GM19395 (cell line): ENCODE measurements around the gene TGFB2.

Experiments used
- ATAC-seq: cut with Tn5 transposase; IDR thresholded peaks from one replicate; pipeline ENCODE4 v1.9.1; 2021; ENCODE audit warnings: mild to moderate bottlenecking, moderate library complexity; ENCODE audit not compliant: unreplicated experiment

The TGFB2 gene

GRCh38 chr1:218383681-218384080 lies 38.5 kb downstream of the TGFB2 start:
- ATAC-seq = no peak

- no peak for ATAC-seq
These were observed 39.5 kb downstream of the TGFB2 start for GRCh38 chr1:218384581-218384993.

- no peak for ATAC-seq
These were observed 43.5 kb downstream of the TGFB2 start for GRCh38 chr1:218388591-218388990.

GRCh38 chr1:218390618-218391017 lies 45.5 kb downstream of the TGFB2 start:
- ATAC-seq = no peak

- ATAC-seq = no peak
These were observed 47.6 kb downstream of the TGFB2 start for GRCh38 chr1:218392780-218393179.

- no peak for ATAC-seq
These were observed 49.3 kb downstream of the TGFB2 start for GRCh38 chr1:218394416-218394815.

GRCh38 chr1:218394989-218395388 lies 49.9 kb downstream of the TGFB2 start:
- no peak for ATAC-seq

GRCh38 chr1:218395916-218396315 lies 50.8 kb downstream of the TGFB2 start:
- ATAC-seq = no peak

- no peak for ATAC-seq
These were observed 52.7 kb downstream of the TGFB2 start for GRCh38 chr1:218397752-218398339.

GRCh38 chr1:218400624-218401023 lies 55.5 kb downstream of the TGFB2 start:
- no peak for ATAC-seq

GRCh38 chr1:218401441-218401997 lies 56.4 kb downstream of the TGFB2 start:
- ATAC-seq = no peak

- ATAC-seq = no peak
These were observed 57.1 kb downstream of the TGFB2 start for GRCh38 chr1:218401998-218402785.

- no peak for ATAC-seq
These were observed 57.6 kb downstream of the TGFB2 start for GRCh38 chr1:218402786-218403120.

- ATAC-seq = no peak
These were observed 58.2 kb downstream of the TGFB2 start for GRCh38 chr1:218403300-218403699.

GRCh38 chr1:218407630-218408029 lies 62.5 kb downstream of the TGFB2 start:
- ATAC-seq = no peak

- ATAC-seq = no peak
These were observed 63.0 kb downstream of the TGFB2 start for GRCh38 chr1:218408135-218408534.

- no peak for ATAC-seq
These were observed 63.8 kb downstream of the TGFB2 start for GRCh38 chr1:218408942-218409341.

- no peak for ATAC-seq
These were observed 64.9 kb downstream of the TGFB2 start for GRCh38 chr1:218409946-218410510.

- ATAC-seq = no peak
These were observed 66.0 kb downstream of the TGFB2 start for GRCh38 chr1:218411101-218411500.

- ATAC-seq = no peak
These were observed 67.0 kb downstream of the TGFB2 start for GRCh38 chr1:218412171-218412570.

- no peak for ATAC-seq
These were observed 68.0 kb downstream of the TGFB2 start for GRCh38 chr1:218413179-218413578.
